ENCODE data around the gene TMEM187.
A peak's percentile ranks its signal among the peaks of the same experiment; 100 is the strongest.

TMEM187 gene

GRCh38 chrX:153972368-153973126 is at the start of gene TMEM187:
TMEM187 (plus strand) TSS chrX:153972754; CDS start chrX:153982063, 9,309 bp downstream.
- DNase-seq = peak; percentile 92

GRCh38 chrX:153922932-153923857 is 49.4 kb upstream of the TMEM187 start:
- DNase-seq = peak; percentile 42

GRCh38 chrX:153924149-153924861 is 48.2 kb upstream of the TMEM187 start:
- DNase-seq = peak; percentile 69

- no peak for DNase-seq
These were observed 47.2 kb upstream of the TMEM187 start for GRCh38 chrX:153925387-153925738.

- DNase-seq = no peak
These were observed 46.6 kb upstream of the TMEM187 start, which contains the start of gene ARHGAP4 for GRCh38 chrX:153925739-153926551. ARHGAP4 (minus strand) TSS chrX:153926264; CDS start chrX:153926202, 62 bp downstream.

GRCh38 chrX:153926552-153926857 is 46.0 kb upstream of the TMEM187 start:
- DNase-seq = no peak

- peak; percentile 72 for DNase-seq
These were observed 45.5 kb upstream of the TMEM187 start for GRCh38 chrX:153926858-153927671.

GRCh38 chrX:153927672-153927921 is 45.0 kb upstream of the TMEM187 start:
- no peak for DNase-seq

GRCh38 chrX:153927922-153928760 is 44.4 kb upstream of the TMEM187 start:
- DNase-seq = peak; percentile 97

GRCh38 chrX:153928846-153929245 is 43.7 kb upstream of the TMEM187 start:
- DNase-seq = no peak

GRCh38 chrX:153929576-153929975 is 43.0 kb upstream of the TMEM187 start:
- no peak for DNase-seq

- DNase-seq = no peak
These were observed 42.3 kb upstream of the TMEM187 start for GRCh38 chrX:153930011-153930910.

- DNase-seq = no peak
These were observed 41.4 kb upstream of the TMEM187 start for GRCh38 chrX:153931151-153931550.

- DNase-seq = no peak
These were observed 40.8 kb upstream of the TMEM187 start for GRCh38 chrX:153931748-153932147.

GRCh38 chrX:153932220-153932915 is 40.2 kb upstream of the TMEM187 start:
- no peak for DNase-seq

- DNase-seq = peak; percentile 25
These were observed 38.8 kb upstream of the TMEM187 start for GRCh38 chrX:153933748-153934147.

GRCh38 chrX:153934148-153934761 is 38.3 kb upstream of the TMEM187 start:
- no peak for DNase-seq

- peak; percentile 81 for DNase-seq
These were observed 37.7 kb upstream of the TMEM187 start, which contains the start of gene NAA10 for GRCh38 chrX:153934762-153935325. NAA10 (minus strand) TSS chrX:153935037; CDS start chrX:153934904, 133 bp downstream.
